ENCODE results near the gene AGPS.
"Not testable (repeated sequence)": the region's sequence is repeated elsewhere in the genome, so short reads cannot be mapped to it uniquely, and the experiment has no call there.

Gene AGPS

GRCh38 chr2:177424120-177424519 lies 31.5 kb downstream of the AGPS start:
- not testable (repeated sequence) for DNase-seq

- not testable (repeated sequence) for DNase-seq
Measured at GRCh38 chr2:177424620-177425019, 32.0 kb downstream of the AGPS start.

DNA sequence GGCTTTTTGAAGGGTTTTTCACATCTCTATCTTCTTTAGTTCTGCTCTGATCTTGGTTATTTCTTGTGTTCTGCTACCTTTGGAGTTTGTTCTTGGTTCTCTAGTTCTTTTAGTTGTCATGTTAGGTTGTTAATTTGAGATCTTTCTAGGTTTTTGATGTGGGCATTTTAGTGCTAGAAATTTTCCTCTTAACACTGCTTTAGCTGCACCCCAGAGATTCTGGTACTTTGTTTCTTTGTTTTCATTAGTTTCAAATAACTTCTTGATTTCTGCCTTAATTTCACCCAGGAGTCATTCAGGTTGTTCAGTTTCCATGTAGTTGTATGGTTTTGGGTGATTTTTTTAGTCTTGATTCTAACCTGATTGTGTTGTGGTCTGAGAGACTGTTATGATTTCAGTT lies 34.7 kb downstream of the AGPS start:
- no peak for DNase-seq

DNA sequence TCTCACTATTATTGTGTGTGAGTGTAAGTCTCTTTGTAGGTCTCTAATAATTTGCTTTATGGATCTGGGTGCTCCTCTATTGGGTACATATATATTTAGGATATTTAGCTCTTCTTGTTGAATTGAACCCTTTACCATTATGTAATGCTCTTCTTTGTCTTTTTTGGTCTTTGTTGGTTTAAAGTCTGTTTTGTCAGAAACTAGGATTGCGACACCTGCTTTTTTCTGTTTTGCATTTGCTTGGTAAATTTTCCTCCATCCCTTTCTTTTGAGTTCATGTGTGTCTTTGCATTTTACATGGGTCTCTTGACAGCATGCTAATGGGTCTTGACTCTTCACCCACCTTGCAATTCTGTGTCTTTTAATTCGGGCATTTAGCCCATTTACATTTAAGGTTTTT lies 35.4 kb downstream of the AGPS start:
- DNase-seq = not testable (repeated sequence)

DNA sequence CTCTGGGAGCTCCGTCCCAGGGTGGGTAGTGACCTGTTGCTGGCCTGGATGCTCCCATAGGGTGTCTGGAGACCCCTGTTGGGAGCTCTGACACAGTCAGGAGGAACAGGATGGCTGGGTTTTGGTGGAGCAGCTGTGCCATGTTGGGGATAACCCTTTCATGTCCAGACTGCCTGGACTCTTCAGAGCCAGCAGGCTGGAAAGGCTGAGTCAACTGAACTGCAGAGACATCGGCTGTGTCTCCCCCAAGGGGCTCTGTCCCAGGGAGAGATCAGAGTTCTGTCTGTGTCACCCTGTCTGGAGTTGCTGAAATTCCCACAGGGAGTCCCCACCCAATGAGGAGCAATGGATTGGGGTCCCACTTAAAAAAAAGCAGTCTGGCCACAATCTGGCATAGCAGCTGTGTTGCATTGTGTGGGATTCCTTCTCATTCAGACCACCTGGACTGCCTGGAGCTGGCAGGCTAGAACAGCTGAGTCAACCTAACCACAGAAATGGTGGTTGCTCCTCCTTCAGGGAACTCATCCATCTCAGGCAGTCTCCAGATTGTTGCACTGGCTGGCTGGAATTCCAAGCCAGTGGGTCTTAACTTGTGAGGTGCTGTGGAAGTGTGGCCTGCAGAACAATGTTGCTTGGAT lies 37.2 kb downstream of the AGPS start:
- no peak for DNase-seq

DNA sequence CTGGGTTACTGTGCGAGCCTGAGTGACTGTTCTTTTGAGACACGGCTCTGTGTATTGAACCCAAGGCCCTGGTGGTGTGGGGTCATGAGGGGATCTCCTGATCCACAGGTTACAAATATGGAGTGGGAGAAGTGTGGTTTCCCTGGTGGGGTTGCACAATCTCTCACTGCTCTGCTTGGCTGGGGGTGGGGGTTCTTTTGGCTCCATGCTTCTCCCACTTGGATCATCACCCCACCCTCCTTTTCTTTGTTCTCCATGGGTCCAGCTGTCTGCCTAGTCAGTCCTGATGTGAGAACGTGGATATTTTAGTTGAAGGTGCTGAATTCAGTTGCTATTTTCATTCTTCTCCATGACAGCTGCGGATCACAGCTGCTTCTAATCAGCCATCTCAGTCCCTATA lies 37.8 kb downstream of the AGPS start:
- DNase-seq = no peak

DNA sequence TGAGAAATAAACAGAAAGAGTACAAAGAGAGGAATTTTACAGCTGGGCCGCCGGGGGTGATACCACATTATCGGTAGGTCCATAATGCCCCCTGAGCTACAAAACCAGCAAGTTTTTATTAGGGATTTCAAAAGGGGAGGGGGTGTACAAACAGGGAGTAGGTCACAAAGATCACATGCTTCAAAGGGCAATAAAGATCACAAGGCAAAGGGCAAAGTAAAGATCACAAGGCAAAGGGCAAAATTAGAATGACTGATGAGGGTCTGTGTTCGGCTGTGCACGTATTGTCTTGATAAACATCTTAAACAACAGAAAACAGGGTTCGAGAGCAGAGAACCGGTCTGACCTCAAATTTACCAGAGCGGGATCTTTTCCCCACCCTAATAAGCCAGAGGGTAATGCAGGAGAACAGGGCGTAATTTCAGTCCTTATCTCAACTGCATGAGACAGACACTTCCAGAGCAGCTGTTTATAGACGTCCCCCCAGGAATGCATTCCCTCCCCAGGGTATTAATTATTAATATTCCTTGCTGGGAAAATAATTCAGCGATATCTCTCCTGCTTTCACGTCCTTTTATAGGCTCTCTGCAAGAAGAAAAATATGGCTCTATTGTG lies 38.6 kb downstream of the AGPS start:
- DNase-seq = not testable (repeated sequence)

- DNase-seq = no peak
Measured at GRCh38 chr2:177432703-177433102, 40.1 kb downstream of the AGPS start.

- no peak for DNase-seq
Measured at GRCh38 chr2:177433402-177433801, 40.8 kb downstream of the AGPS start.

GRCh38 chr2:177434475-177434874 lies 41.9 kb downstream of the AGPS start:
- no peak for DNase-seq

DNA sequence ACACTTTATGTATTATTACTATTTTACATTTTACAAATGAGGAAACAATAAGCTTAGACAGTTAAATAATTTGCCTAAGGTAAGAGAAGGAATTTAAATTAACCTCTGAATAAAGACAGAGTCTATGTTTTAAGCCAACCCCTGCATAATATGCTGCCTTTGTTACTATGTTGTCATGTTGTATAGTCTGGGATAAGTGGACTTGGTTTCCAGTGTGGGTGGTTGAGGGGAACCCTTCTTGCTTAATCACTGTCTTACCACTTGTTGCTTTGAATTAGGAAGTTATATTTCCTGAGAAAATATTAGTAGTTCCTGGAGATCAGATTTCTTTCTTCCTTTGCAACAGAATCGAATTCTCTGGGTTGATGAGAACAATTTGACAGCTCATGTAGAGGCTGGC lies 52.6 kb downstream of the AGPS start:
- no peak for DNase-seq

DNA sequence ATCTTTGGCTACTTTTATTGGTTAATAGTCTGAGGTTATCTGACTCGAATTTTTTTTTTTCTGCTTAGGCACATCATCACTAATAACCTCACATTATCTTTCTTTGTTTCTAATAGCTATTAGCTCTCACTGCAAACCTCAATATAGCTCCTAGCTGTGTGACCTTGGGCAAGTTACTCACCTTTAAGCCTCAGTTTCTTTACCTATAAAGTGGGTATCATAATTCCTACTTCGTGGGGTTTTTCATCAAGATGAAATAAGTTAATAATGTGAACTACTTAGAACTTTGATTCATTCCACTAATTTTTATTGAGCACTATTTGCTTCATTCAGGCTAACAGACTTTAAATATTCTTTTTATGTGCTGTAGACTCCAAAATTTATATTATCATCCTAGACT lies 55.5 kb downstream of the AGPS start:
- DNase-seq = no peak

DNA sequence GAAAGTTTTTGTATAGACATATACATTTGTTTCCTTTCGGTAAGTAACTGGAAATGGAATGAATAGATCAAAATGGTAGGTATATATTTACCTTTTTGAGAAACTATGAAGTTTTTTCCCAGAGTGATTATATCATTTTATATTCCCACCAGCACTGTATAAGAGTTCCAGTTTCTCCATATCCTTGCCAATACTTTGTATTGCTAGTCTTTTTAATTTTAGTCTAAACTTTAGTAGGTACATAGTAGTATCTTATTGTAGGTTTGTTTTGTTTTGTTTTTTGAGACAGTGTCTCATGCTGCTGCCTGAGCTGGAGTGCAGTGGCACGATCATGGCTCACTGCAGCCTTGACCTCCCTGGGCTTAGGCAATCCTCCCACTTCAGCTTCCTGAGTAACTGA lies 56.6 kb downstream of the AGPS start:
- no peak for DNase-seq

- no peak for DNase-seq
Measured at GRCh38 chr2:177455187-177455586, 62.6 kb downstream of the AGPS start.

- DNase-seq = not testable (repeated sequence)
Measured at GRCh38 chr2:177459756-177460155, 67.2 kb downstream of the AGPS start.

DNA sequence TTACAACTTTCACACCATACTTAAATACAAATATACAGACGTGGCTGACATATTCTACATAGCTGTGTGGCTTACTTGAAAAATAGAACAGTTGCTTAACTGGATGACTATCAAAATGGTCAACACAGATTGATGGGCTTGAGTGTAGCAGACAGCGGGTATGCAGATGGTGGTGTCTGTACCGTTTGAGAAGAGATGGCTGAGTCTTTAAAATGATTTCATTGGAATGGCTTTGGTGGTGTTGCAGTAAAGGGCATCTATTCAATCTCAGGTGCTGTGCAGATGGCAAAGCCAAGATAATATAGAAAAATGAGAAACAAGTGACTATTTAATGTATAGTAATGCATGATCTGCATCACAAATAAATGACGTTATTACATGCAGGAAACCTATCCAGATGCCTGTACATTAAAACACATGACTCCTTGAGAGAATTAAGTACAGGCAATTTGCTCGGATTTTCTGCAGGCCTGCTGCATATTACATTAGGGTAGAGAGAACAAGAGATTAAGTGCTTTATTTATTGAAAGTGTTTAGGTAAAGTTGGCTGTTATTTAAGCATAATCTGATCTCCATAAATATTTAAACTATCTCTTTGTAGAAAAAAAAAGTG lies 68.5 kb downstream of the AGPS start:
- DNase-seq = peak; percentile 82

DNA sequence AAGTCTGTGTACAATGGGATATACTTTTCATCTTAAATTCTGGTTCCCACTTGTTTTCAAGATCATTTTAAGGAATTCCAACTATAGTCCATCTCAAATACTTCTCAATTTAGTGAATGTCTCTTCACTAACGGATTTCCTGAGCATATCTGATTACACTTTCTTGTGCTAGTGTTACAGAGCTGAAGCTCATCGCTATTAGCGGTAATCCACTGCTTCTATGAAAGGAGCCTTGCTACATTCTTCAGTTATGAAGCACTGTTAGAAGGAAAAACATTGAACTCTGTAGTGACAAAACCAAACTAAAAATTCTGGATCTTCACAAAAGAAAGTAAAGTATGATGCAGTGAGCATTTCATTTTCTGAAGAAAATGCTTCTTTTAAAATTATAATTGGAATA lies 72.0 kb downstream of the AGPS start:
- no peak for DNase-seq

DNA sequence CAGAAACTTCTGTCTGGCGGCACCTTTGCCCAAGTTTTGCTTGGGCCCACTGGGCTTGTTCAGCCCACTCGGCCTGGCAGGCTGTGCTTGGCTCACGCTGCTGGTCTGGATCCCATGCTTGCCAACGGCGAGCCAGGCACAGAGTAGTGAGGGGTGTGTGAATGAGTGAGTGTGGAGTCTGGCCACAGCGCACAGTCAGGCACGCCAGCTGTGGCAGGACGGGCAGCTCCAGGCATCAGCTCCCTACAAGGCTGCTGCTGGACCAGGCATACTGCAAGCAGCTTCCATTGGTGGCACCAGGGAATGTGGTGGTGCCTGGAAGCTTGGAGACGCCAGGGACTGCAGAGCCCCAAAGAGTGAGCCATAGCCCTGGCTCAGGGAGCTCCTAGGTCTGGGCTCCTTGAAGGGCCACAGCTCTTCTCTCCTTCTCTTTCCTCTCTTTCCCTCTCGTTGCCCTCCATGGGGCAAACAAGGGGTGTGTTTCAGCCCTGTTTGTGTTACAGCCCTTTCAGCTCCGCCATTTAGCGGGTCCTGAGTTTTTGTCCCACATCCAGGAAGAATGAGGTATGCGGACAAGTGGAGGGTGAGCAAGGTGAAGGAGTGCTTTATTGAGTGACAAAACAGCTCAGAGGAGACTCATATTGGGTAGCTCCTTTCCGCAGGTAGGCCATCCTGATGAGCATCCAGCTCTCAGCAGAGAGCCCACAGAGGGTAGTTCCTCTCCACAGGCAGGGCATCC lies 73.0 kb downstream of the AGPS start:
- no peak for DNase-seq

GRCh38 chr2:177466337-177467195 lies 74.0 kb downstream of the AGPS start:
- no peak for DNase-seq

DNA sequence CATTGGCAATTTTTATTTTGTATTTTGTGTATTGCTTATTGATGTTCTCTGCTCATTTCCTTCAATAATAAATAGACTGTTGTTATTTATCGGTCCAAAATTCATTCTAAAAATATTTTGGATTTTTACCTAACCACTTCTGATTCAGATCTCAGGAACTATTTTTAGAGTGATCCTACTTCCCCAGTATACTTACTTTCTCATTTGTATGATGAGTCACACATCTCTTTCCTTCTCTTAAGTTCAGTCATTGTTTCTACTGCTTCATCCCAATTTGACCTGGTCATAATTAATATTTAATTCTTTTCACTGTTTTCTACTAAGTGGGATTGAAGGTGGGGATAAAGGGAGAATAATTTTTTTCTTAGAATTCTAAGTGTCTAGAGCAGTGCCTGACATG lies 75.1 kb downstream of the AGPS start:
- no peak for DNase-seq

DNA sequence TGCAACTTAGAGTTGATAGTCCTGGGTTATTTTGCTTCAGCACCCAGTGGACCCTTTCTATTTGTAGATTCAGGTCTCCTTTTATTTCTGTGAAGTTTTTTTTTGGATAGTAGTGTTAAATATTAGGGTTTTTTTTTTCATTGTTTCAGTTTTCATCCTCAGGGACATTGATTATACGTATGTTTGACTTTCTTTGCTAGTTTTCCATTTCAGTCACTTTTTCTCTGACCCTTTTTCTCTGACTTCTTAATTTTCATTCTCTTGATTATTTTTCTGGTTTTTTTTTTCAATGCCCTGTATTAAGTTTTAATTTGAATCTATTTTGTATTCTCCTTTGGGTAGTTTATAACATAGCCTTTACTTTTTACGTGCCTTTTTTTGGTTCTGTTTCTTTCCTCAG lies 79.4 kb downstream of the AGPS start:
- DNase-seq = no peak

GRCh38 chr2:177474301-177474700 lies 81.7 kb downstream of the AGPS start:
- no peak for DNase-seq

DNA sequence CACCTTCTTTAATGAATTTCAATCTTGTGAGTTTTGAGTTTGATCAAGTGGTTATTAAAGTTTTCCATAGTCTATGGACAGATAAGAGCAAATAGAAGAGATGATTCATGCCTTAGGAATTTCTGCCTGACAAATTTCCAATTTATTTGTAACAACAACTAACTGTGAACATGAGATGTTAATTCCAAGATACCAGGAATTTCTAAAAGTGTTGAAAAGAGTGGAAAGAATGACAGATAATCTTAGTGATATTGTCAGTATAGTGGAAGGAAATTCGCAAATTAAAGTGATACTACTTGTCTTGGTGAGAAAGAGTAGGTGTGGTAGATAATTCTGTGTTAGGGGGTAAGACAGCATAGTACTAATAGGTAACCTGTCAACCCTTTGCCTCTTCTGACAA lies 82.4 kb downstream of the AGPS start:
- no peak for DNase-seq
